Esophagus (tissue), 2 donors: ENCODE measurements around the gene RASSF4. TPM values are rescaled to one million over a fixed set of nuclear protein-coding genes. Genes with fewer than 3 reads are reported as not detected.

ENCODE experiments used
- H3K27ac ChIP-seq, 2 donors: one replicate each; pipeline ENCODE4 v1.5.1; 2013; ENCODE audit warnings: low read depth in 2 of 2, mild to moderate bottlenecking in 2 of 2, inconsistent platforms in 1 of 2, low read length in 1 of 2, moderate library complexity in 1 of 2
- H3K27me3 ChIP-seq, 2 donors: one replicate each; pipeline ENCODE4 v1.6.1; 2013; ENCODE audit warnings: low read length in 2 of 2, control low read depth in 1 of 2, mild to moderate bottlenecking in 1 of 2; ENCODE audit not compliant: insufficient read depth in 2 of 2, control insufficient read depth in 1 of 2
- H3K36me3 ChIP-seq, 2 donors: one replicate each; pipeline ENCODE4 v1.6.1; 2013; ENCODE audit warnings: low read length in 1 of 2; ENCODE audit not compliant: control insufficient read depth in 2 of 2, insufficient read depth in 2 of 2
- H3K4me1 ChIP-seq, 2 donors: one replicate each; pipeline ENCODE4 v1.6.1; 2013; ENCODE audit warnings: low read length in 1 of 2; ENCODE audit not compliant: control insufficient read depth in 2 of 2, insufficient read depth in 2 of 2
- H3K4me3 ChIP-seq, 2 donors: one replicate each; pipeline ENCODE4 v1.5.1; 2013; ENCODE audit warnings: low read length in 2 of 2, mild to moderate bottlenecking in 2 of 2, low read depth in 1 of 2, moderate library complexity in 1 of 2
- H3K9me3 ChIP-seq, 2 donors: one replicate each; pipeline ENCODE4 v1.6.1; 2013; ENCODE audit warnings: mild to moderate bottlenecking in 2 of 2, low read depth in 1 of 2, low read length in 1 of 2, moderate library complexity in 1 of 2; ENCODE audit not compliant: control insufficient read depth in 2 of 2, insufficient read depth in 1 of 2
- WGBS, 2 donors: extraction: QIAGEN DNeasy Blood & Tissue Kit; methylation state at CpG; one replicate each; pipeline ENCODE4 v1.1.7; 2013; 5-methylcytosine and 5-hydroxymethylcytosine counted together
- polyA plus RNA-seq, 2 donors: library from polyadenylated mRNA; stranded (reverse); fragments of 200-250 nt; gene quantifications; one replicate each; pipeline ENCODE4 v1.2.3, GENCODE V29; 2013
- donor health status: healthy with polysubstance abuse.
- donor health status: Bipolar disorder and iron deficiency.

Gene RASSF4
- polyA plus RNA-seq, 2 donors, result 3.6 to 3.7 TPM

- no peak overlapping the region for H3K27ac ChIP-seq
- peaks cover 10 to 20% of the 10 kb centered on the region in 2 donors for H3K4me1 ChIP-seq
- H3K9me3 ChIP-seq, result no peaks in the 10 kb centered on the region
- H3K4me3 ChIP-seq, result no peak overlapping the region
- H3K36me3 ChIP-seq, result no peaks in the 10 kb centered on the region
- no peaks in the 10 kb centered on the region for H3K27me3 ChIP-seq
- 55 to 69% methylated on average over 9 of the region's 9 CpGs for WGBS, 2 donors
Observed at GRCh38 chr10:44985175-44985681, 25.6 kb downstream of the RASSF4 start.

DNA sequence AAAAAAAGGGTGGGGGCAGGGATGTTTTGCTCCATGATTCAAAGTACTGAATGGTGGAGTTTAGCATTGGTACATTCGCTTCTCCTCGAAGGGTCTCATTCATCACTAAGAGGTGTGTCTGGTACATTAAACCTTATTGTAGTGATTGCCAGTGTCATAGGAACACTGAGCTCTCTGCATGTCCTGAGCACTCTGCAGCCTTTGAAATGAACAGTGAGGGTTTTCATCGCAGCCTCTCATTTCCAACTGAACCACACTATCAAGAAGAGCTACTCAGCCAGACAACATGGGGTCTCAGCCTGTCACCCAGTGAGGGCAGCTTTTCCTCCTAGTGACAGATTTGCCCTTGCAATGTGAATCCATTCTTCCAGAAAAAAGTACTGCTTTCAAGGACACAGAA lies 26.6 kb downstream of the RASSF4 start:
- no peaks in the 10 kb centered on the region for H3K36me3 ChIP-seq
- H3K9me3 ChIP-seq, result no peaks in the 10 kb centered on the region
- H3K27ac ChIP-seq, result peak overlapping the region in 1 of 2 donors; percentile 42
- H3K4me1 ChIP-seq, result peaks cover 6 to 16% of the 10 kb centered on the region in 2 donors
- no peak overlapping the region for H3K4me3 ChIP-seq
- H3K27me3 ChIP-seq, result no peaks in the 10 kb centered on the region
- WGBS, 2 donors, result 85 to 94% methylated on average over 3 of the region's 3 CpGs

- Histone ChIP-seq H3K36me3 (no peaks in the 10 kb centered on the region), H3K9me3 (no peaks in the 10 kb centered on the region), H3K4me1 (peaks cover 3 to 14% of the 10 kb centered on the region in 2 donors), H3K27ac (no peak overlapping the region), H3K4me3 (no peak overlapping the region), H3K27me3 (no peaks in the 10 kb centered on the region)
- WGBS, 2 donors, result 61 to 76% methylated on average over 3 of the region's 3 CpGs
Observed at GRCh38 chr10:44986670-44987069, 27.1 kb downstream of the RASSF4 start.

DNA sequence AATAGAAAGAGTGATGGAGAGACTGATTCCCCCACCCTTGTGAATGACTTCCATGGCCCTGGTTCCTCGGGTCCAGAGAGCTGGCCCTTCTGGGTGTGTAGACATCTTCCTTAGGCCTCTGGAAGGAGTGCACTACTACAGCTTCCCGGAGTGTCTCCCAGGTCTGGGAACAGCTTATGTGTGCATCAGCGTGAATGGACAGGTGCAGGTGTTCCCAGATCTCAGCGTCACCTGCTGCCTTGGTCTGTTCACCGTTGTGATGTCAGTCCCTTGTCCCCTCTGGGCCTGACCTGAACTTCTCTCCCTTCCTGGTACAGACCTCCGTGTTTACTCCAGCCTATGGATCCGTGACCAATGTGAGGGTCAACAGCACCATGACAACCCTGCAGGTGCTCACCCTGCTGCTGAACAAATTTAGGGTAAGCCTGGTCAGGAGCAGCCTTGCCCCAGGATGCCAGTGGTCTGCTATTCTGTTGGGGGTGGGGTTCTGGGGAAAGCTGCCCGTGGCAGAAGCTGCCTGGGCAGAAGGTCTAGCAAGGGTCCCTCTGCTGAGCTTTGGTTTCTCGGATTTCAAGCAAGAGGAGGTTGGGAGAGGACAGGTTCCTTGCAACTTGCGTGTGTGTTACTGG lies 29.5 kb downstream of the RASSF4 start:
- H3K36me3 ChIP-seq, result peaks cover 0 to 2% of the 10 kb centered on the region in 2 donors
- peaks cover 0 to 2% of the 10 kb centered on the region in 2 donors for H3K9me3 ChIP-seq
- 82 to 93% methylated on average over 10 of the region's 10 CpGs for WGBS, 2 donors
- H3K4me1 ChIP-seq, result peaks cover 7 to 8% of the 10 kb centered on the region in 2 donors
- no peaks in the 10 kb centered on the region for H3K27me3 ChIP-seq
- H3K27ac ChIP-seq, result no peak overlapping the region
- no peak overlapping the region for H3K4me3 ChIP-seq

DNA sequence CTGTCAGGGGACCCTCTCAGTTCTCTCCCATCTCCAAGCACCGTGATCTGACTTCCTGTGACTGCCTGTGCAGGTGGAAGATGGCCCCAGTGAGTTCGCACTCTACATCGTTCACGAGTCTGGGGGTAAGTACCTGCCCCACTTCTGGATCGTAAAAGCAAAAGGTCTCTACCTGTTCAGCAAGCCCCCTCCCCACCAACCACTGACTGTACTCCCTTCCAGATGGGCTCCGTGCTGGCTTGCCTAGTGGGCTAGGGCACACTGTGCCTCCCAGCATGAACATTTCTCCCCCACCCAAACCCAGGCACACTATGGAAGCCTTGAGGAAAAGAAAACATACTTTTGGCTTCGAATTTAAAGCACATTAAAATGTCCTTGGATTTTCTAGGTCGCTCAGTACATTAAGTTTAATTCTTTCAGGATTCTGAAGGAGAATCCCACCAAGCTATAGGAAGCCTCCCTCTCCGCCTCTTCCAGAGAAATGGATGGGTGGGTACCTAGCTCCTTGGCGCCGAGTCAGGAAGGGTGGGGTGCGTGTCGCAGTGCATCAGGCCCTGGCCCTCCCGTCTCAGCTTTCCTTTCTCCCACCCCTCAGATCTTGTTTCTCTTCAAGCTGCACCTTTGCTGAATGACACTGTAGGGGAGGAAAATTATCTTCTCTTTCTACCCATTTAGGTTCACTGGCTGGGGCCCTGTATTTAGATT lies 30.1 kb downstream of the RASSF4 start:
- H3K9me3 ChIP-seq, result peaks cover 0 to 2% of the 10 kb centered on the region in 2 donors
- H3K4me3 ChIP-seq, result no peak overlapping the region
- H3K4me1 ChIP-seq, result peaks cover 5 to 6% of the 10 kb centered on the region in 2 donors
- H3K27me3 ChIP-seq, result no peaks in the 10 kb centered on the region
- peaks cover 0 to 2% of the 10 kb centered on the region in 2 donors for H3K36me3 ChIP-seq
- no peak overlapping the region for H3K27ac ChIP-seq
- WGBS, 2 donors, result 77 to 81% methylated on average over 14 of the region's 14 CpGs

GRCh38 chr10:44990302-44990655 lies 30.7 kb downstream of the RASSF4 start:
- 50 to 62% methylated on average over 8 of the region's 8 CpGs for WGBS, 2 donors
- H3K27me3 ChIP-seq, result no peaks in the 10 kb centered on the region
- H3K9me3 ChIP-seq, result peaks cover 0 to 2% of the 10 kb centered on the region in 2 donors
- H3K4me1 ChIP-seq, result peaks cover 9% of the 10 kb centered on the region in 2 donors
- no peak overlapping the region for H3K4me3 ChIP-seq
- no peak overlapping the region for H3K27ac ChIP-seq
- peaks cover 0 to 2% of the 10 kb centered on the region in 2 donors for H3K36me3 ChIP-seq

- H3K4me1 ChIP-seq, result peaks cover 9 to 10% of the 10 kb centered on the region in 2 donors
- H3K27me3 ChIP-seq, result no peaks in the 10 kb centered on the region
- H3K4me3 ChIP-seq, result no peak overlapping the region
- peaks cover 0 to 2% of the 10 kb centered on the region in 2 donors for H3K9me3 ChIP-seq
- H3K36me3 ChIP-seq, result peaks cover 0 to 2% of the 10 kb centered on the region in 2 donors
- H3K27ac ChIP-seq, result no peak overlapping the region
- WGBS, 2 donors, result 94 to 99% methylated on average over 7 of the region's 7 CpGs
Observed at GRCh38 chr10:44990965-44991364, 31.4 kb downstream of the RASSF4 start.

- Histone ChIP-seq H3K9me3 (peaks cover 0 to 2% of the 10 kb centered on the region in 2 donors), H3K4me1 (peaks cover 10 to 13% of the 10 kb centered on the region in 2 donors), H3K4me3 (no peak overlapping the region), H3K27ac (no peak overlapping the region), H3K27me3 (no peaks in the 10 kb centered on the region), H3K36me3 (peaks cover 0 to 2% of the 10 kb centered on the region in 2 donors)
- 47 to 58% methylated on average over 5 of the region's 5 CpGs for WGBS, 2 donors
Observed at GRCh38 chr10:44991571-44991970, 32.0 kb downstream of the RASSF4 start.

DNA sequence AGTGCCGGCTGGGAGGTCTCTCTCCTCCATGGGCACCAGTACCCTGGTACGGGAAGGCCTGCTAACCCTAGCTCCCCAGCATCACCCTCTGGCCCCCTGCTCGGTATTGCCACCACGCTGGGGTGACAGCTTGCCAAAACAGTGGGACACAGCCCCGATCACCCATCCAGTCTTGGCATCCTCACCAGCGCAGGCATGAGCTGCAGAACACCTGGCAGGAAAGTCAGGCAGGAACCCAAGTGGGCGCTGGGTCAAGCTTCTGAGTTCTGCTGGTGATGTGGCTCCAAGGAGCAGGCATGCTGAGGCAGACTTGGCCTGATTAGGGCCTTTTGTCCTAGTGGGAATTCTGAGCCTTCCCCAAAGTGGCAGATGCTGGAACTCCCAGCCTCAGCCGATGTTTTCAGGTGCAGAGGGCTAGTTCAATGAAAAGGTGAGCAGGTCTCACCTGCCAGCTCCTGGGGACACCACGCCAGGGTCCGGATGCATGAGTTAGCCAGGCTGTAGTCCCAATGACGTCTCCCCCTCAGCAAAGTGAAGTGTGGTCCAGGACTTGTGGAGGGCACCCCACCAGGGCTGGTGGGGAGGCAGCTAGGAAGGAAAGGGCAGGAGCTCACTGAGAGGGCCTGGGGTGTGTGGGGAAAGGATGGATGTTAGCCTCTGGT lies 32.6 kb downstream of the RASSF4 start:
- H3K27ac ChIP-seq, result peak overlapping the region in 1 of 2 donors; percentile 39
- H3K4me3 ChIP-seq, result no peak overlapping the region
- peaks cover 10 to 13% of the 10 kb centered on the region in 2 donors for H3K4me1 ChIP-seq
- H3K9me3 ChIP-seq, result peaks cover 0 to 2% of the 10 kb centered on the region in 2 donors
- H3K27me3 ChIP-seq, result no peaks in the 10 kb centered on the region
- 49 to 52% methylated on average over 11 of the region's 11 CpGs for WGBS, 2 donors
- peaks cover 0 to 2% of the 10 kb centered on the region in 2 donors for H3K36me3 ChIP-seq
